Endothelial cell (in vitro differentiated cells): Measurements from ENCODE around the gene KCNMA1. TPM values are rescaled to one million over a fixed set of nuclear protein-coding genes. Genes with fewer than 3 reads are reported as not detected.
A peak's percentile ranks its signal among the peaks of the same experiment; 100 is the strongest.
"Not testable (repeated sequence)": the region's sequence is repeated elsewhere in the genome, so short reads cannot be mapped to it uniquely, and the experiment has no call there.

ENCODE experiments used
- DNase-seq: peaks from one replicate; pipeline ENCODE4 v3.0.0; 2021; ENCODE audit warnings: low spot score
- H3K27ac Mint-ChIP-seq: one replicate; pipeline ENCODE4 v1.8.0; 2021; ENCODE audit warnings: mixed read lengths, inconsistent platforms; ENCODE audit not compliant: unreplicated experiment
- H3K27me3 Mint-ChIP-seq: one replicate; pipeline ENCODE4 v1.8.0; 2021; ENCODE audit warnings: mild to moderate bottlenecking, moderate library complexity, mixed read lengths, inconsistent platforms; ENCODE audit not compliant: unreplicated experiment
- H3K36me3 Mint-ChIP-seq: one replicate; pipeline ENCODE4 v1.8.0; 2021; ENCODE audit warnings: mild to moderate bottlenecking, low read depth, mixed read lengths, inconsistent platforms; ENCODE audit not compliant: unreplicated experiment
- H3K4me1 Mint-ChIP-seq: one replicate; pipeline ENCODE4 v1.8.0; 2021; ENCODE audit warnings: mild to moderate bottlenecking, mixed read lengths, inconsistent platforms; ENCODE audit not compliant: unreplicated experiment
- H3K4me3 Mint-ChIP-seq: one replicate; pipeline ENCODE4 v1.8.0; 2021; ENCODE audit warnings: mild to moderate bottlenecking, mixed read lengths, inconsistent platforms; ENCODE audit not compliant: unreplicated experiment
- H3K9me3 Mint-ChIP-seq: one replicate; pipeline ENCODE4 v1.8.0; 2021; ENCODE audit warnings: mixed read lengths, inconsistent platforms; ENCODE audit not compliant: unreplicated experiment
- total RNA-seq: library from RNA; stranded (reverse); fragmentation: NEBNext Ultra II Directional; extraction: Animal tissue kit (Norgen Biotek cat#: 25700); gene quantifications from one replicate; pipeline ENCODE4 v1.2.1, GENCODE V29; 2021; ENCODE audit not compliant: unreplicated experiment
- TF ChIP-seq, protein P1 (sequence below): fragments of 200-600 bp; sonication (generic); IDR thresholded peaks from one replicate; pipeline ENCODE4 v1.5.0; 2021; ENCODE audit warnings: antibody characterized with exemption; ENCODE audit not compliant: unreplicated experiment

KCNMA1 gene
- total RNA-seq, 1 donor from 2014 or later: 5.1 TPM

DNA sequence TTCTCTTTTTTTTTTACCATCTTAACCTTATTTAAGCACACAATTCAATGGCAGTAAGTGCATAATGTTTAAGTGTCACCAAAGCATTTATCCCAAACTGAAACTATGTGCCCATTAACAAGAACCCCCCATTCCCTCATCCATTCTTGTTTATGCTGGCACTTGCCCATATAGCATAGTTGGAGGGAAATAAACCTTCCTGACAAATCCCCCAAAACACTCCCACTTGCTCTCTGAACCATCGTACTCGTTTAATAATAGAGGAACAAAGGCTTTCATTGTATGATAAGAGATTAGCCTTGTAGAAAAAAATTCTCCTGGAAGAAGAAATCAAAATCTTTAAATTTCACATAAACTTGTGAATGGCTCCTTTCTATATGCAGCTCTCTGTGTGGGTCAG lies 26.4 kb upstream of the KCNMA1 start:
- no peaks in the 10 kb centered on the region for H3K36me3 Mint-ChIP-seq
- TF ChIP-seq, protein P1, sequence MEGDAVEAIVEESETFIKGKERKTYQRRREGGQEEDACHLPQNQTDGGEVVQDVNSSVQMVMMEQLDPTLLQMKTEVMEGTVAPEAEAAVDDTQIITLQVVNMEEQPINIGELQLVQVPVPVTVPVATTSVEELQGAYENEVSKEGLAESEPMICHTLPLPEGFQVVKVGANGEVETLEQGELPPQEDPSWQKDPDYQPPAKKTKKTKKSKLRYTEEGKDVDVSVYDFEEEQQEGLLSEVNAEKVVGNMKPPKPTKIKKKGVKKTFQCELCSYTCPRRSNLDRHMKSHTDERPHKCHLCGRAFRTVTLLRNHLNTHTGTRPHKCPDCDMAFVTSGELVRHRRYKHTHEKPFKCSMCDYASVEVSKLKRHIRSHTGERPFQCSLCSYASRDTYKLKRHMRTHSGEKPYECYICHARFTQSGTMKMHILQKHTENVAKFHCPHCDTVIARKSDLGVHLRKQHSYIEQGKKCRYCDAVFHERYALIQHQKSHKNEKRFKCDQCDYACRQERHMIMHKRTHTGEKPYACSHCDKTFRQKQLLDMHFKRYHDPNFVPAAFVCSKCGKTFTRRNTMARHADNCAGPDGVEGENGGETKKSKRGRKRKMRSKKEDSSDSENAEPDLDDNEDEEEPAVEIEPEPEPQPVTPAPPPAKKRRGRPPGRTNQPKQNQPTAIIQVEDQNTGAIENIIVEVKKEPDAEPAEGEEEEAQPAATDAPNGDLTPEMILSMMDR: no peak
- no peak for DNase-seq
- H3K4me1 Mint-ChIP-seq: no peaks in the 10 kb centered on the region
- peaks cover 1% of the 10 kb centered on the region for H3K27me3 Mint-ChIP-seq
- H3K9me3 Mint-ChIP-seq: peaks cover 5% of the 10 kb centered on the region
- H3K4me3 Mint-ChIP-seq: no peak overlapping the region
- H3K27ac Mint-ChIP-seq: no peak overlapping the region

DNA sequence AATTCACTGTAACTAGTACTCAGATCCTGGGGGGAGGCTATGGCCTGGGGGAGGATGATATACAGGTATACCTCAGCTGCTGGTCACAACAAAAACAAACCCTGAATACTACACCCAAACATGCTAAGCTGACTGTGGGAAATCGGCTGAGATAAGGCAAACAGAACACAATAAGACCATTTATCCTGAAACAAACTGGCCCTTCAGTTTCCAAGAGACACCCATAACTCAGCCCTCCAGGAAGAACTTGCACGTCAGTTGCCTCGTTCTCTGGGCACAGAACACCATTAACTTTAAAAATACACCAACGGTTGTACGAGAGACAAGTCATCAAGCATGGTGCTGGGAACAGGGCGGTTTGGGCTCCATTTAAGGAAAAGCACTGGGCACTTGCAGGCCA lies 24.1 kb upstream of the KCNMA1 start:
- no peaks in the 10 kb centered on the region for H3K27me3 Mint-ChIP-seq
- peaks cover 6% of the 10 kb centered on the region for H3K9me3 Mint-ChIP-seq
- H3K4me1 Mint-ChIP-seq: no peaks in the 10 kb centered on the region
- no peak overlapping the region for H3K27ac Mint-ChIP-seq
- H3K36me3 Mint-ChIP-seq: no peaks in the 10 kb centered on the region
- H3K4me3 Mint-ChIP-seq: no peak overlapping the region
- TF ChIP-seq, protein P1: no peak
- DNase-seq: no peak

DNA sequence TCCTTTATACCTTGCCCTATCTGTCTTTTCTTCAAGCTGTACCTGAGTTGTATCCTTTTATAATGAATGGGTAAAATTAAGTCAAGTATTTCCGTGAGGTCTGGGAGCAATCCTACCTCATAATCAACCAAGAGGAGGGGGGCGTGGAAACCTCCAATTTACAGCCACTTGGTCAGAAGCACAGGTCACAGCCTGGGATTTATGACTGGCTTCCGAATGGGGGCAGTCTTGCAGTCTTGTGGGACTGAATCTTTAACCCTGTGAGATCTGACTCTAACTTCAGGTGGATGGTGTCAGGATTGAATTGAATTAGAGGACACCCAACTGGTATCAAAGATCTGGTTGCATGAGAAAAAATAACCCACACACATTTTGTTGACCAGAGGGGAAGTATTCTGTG lies 23.5 kb upstream of the KCNMA1 start:
- H3K27me3 Mint-ChIP-seq: no peaks in the 10 kb centered on the region
- H3K27ac Mint-ChIP-seq: no peak overlapping the region
- H3K9me3 Mint-ChIP-seq: peaks cover 6% of the 10 kb centered on the region
- peaks cover 3% of the 10 kb centered on the region for H3K4me1 Mint-ChIP-seq
- no peak overlapping the region for H3K4me3 Mint-ChIP-seq
- DNase-seq: no peak
- TF ChIP-seq, protein P1: no peak
- H3K36me3 Mint-ChIP-seq: no peaks in the 10 kb centered on the region

DNA sequence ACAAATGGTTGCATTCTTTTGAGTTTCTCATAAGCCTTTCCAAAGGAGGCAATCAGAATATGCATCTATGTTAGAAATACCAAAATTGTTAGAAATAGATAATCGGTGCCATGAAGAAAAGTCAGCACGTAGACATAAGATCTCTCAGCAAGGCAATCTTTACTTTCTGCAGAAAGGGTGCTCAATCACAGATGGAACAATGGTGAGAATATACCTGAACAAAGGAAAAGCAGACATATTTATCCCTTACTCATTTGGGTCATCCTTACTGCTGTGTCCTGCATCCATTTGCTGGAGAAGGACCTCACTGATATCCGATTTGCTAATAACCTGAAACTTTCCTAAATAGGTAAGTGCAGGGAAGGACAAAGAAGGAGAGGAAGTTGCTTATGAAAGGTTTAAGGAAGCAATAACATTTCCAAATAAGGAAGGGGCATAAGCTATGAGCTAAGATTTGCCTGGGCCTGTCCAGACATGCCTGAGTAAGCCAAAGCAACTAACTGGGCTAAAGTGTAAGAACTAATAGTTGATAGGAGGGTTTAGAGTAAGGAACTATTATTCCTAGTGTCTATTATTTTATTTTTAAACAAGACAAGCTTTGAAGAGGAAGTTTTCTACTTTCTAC lies 21.6 kb upstream of the KCNMA1 start:
- H3K4me1 Mint-ChIP-seq, H3K9me3 Mint-ChIP-seq, H3K36me3 Mint-ChIP-seq, DNase-seq, H3K4me3 Mint-ChIP-seq, H3K27me3 Mint-ChIP-seq: not testable (repeated sequence)
- H3K27ac Mint-ChIP-seq: peak overlapping the region; percentile 24

DNA sequence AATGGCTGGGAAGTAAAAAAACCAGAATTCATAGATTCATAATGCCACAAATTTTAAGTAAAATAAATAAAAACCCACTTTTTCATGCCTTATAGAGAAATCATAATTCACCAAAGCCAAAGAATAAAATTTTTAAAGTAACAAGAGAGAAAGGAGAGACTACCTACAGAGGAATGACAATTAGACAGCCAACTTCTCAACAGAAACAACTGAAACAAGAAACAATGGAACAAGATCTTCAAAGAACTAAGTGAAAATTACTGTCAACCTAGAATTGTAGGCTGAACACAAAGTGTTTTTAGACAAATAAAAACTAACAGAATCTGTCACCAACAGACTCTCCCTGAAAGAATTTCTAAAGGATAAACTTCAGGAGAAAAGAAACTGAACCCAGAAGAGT lies 15.6 kb upstream of the KCNMA1 start:
- DNase-seq: no peak
- Mint-ChIP-seq H3K36me3 (peaks cover 9% of the 10 kb centered on the region), H3K27me3 (no peaks in the 10 kb centered on the region), H3K4me1 (peaks cover 6% of the 10 kb centered on the region), H3K27ac (no peak overlapping the region), H3K9me3 (no peaks in the 10 kb centered on the region), H3K4me3 (no peak overlapping the region)
- TF ChIP-seq, protein P1: no peak
